ENCODE results near the gene UPP2.

UPP2 gene

GRCh38 chr2:158142568-158143332 is 41.1 kb downstream of the UPP2 start:
- DNase-seq (ENCODE audit: low read depth): no peak

GRCh38 chr2:158143703-158144360 is 42.2 kb downstream of the UPP2 start:
- DNase-seq (ENCODE audit: low read depth): no peak

DNA sequence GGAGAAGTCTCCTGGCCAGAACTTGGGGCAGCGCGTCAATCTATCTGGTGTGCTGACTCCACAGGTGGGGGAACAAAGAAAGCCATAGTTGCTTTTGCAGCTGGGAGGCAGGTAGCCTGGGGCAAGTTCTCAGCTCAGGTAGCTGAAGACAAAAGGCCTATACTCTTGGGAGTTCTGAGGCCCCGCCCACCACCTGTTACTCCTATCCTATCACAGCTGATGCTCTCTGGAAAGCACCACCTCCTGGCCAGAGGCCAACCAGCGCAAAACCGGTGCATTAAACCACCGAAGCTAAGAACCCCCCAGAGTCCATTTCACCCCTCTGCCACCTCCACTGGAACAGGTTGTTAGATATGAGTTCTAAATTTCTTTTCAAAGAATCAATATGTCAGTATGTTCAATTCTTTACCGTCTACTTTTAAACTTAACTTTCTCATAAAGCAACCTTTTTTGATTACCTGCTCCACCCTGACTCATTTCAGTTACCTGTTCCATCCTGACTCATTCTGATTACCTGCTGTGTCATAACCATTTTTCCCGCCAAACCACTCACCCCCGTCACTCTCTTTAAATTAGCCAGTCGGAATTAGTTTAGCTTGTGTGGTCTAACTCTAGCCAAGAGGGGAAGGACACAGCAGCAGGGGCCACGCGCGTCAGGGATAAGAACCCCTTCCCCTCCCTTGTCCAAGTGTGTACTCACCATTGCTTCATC is 43.4 kb downstream of the UPP2 start:
- no peak for DNase-seq (ENCODE audit: low read depth)

DNA sequence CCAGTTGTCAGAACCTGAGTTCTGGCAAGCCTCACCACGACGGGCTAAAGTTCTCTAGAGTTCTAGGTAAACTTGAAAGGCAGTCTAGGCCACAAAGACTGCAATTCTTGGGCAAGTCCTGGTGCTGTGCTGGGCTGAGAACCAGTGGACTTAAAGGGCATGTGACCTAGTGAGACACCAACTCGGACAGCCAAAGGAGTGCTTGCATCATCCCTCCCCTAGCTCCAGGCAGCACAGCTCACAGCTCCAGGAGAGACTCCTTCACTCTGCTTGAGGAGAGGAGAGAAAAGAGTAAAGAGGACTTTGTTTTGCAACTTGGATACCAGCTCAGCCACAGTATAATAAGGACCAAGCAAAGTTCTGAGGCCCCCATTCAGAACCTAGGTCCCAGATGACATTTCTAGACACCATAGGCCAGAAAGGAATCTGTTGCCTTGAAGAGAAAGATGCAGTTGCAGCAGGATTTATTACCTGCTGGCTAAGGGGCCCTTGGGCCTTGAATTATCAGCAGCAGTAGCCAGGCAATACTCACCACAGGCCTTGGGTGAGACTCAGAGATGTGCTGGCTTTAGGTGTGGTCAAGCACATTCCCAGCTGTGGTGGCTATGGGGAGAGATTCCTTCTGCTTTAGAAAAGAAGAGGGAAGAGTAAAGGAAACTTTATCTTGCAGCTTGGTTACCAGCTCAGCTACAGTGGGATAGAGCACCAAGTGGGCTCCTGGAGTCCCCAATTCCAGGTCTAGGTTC is 51.8 kb downstream of the UPP2 start:
- no peak for DNase-seq (ENCODE audit: low read depth)

DNA sequence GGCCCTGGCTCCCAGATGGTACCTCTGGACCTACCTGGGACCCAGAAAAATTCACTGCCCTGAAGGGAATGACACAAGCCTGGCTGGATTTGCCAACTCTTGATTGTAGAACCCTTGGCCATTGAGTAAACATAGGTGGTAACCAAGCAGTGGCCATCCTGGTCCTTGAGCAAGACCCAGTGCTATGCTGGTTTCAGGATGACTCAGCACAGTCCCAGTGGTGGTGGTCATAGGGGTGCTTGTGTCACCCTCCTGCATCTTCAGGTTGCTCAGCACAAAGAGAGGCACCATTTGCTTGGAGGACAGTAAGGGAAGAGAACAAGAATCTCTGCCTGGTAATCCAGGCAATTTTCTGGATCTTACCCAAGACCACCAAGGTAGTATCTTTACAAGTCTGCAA is 52.9 kb downstream of the UPP2 start:
- DNase-seq (ENCODE audit: low read depth): no peak

DNA sequence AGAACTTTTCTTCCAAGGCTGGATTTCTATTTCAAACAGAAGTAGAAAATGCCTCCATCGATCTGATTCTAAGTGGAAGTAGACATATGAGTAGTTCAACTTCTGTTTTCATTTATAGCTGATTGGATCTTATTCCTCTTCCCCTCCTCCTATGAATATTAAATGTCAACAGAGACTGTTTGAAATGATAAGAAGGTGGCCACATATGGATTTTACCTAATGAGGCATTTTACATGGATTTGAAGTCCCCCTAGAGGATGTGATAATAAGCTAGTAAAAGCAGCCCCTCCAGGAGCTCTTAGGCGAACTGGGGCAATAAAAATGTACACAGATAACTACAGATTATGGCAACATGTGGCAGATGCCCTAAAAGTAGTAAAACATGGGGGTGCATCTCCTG is 71.0 kb downstream of the UPP2 start:
- DNase-seq (ENCODE audit: low read depth): no peak

DNA sequence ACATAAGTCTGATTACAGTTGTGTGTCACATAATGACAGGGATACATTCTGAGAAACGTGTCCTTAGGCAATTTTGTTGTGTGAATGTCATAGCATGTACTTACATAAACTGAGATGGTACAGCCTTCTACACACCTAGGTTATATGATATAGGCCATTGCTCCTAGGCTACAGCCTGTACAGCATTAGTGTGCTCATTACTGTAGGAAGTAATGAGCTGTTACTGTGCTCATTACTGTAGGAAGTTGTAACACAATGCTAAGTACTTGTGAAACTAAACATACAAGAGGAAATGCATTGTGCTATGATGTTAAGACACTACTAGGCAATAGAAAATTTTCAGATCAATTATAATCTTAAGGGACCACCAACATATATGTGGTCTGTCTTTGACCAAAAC is 72.8 kb downstream of the UPP2 start:
- no peak for DNase-seq (ENCODE audit: low read depth)

- DNase-seq (ENCODE audit: low read depth): no peak
These were observed 73.3 kb downstream of the UPP2 start for GRCh38 chr2:158174956-158175355.

DNA sequence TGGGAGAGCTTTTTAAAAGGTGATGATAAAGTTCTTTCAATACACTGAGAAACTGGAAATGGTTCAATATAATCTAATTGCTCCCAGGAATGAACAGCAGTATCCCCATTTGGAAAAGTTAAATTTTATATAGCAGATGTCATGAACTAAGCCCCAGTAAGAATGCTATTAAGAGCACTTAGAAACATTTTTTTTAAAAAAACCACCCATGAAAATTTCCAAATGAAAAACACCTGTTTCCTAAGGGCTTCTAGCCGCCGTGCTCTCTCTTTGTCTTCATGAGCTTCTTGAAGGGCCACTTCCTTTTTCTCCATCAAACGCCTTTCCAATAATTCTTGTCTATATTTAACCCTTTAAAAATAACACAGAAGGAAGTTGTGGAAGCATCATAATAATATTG is 77.0 kb downstream of the UPP2 start:
- DNase-seq (ENCODE audit: low read depth): no peak

DNA sequence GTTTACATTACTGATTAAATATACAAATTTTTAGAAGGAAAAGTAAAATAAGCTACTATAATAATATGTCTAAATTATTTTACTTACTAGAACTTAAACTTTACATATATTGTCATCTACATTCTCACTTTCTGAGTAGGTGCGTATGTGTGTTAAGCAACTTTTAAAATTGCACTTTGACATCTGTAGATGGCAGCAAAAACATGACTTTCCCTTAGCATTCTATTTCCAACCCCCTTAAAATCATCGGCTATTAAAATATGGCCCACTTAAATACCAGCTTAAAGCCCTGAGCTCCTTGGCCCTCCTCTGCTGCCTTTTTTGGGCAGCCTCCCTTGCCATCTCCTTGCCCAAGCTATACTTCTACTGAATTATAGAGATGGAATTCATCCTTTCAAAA is 78.0 kb downstream of the UPP2 start:
- no peak for DNase-seq (ENCODE audit: low read depth)

DNA sequence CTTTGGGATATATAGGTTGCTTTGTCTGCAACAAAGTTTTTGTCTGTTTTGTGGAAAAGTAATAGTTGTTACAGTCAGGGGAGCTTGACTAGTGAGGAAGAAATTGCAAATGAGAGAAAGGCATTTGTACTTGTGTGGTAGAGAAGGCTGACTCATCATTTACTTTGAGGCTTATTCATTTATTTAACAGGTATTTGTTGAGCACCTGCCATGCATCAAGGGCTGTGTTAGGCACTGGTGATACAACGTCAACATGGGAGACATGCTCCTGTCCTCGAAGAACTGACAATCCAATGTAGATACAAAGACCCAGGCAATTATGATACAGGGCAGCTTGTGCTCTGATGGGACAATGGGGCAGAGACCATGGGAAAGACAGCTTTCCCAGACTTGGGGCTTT is 79.5 kb downstream of the UPP2 start:
- DNase-seq (ENCODE audit: low read depth): no peak

- DNase-seq (ENCODE audit: low read depth): no peak
These were observed 81.1 kb downstream of the UPP2 start for GRCh38 chr2:158182676-158183295.

- no peak for DNase-seq (ENCODE audit: low read depth)
These were observed 82.3 kb downstream of the UPP2 start for GRCh38 chr2:158184001-158184400.

DNA sequence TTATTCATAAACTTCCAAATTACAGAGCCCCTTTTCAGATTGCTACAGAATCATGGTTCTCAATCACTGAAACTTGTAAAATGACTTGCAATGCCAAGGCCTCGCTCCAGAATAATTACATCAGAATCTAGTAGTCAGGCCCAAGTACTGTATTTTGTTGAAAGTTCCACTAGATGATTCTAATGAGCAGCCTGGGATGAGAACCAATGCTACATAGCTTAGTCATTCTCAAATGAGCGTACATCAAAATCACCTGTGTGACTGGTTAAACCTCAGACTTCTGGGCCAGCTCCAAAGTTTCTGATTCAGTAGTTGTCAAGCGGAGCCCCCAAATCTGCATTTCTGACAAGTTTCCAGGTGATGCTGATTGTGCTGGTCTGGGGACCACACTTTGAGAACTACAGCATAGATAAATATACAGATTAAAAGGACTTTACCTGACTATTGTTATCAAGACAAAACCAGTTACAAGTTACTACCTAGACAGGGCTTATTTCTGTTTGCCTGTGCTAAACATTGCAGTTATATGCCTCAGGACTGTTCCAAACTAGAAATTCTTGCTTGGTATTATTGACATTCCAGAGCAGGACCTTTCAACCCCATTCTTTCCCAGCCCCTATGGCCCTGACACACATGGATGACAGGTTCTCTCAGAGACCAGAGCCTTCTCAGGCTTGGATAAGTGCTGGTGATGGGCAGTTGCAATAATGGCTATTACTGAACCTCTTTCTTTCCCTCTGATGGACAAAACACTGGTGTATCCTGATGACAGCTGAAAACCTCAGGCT is 83.1 kb downstream of the UPP2 start:
- DNase-seq (ENCODE audit: low read depth): no peak
